HG03521 (cell line): ENCODE data around the gene STIM2.
"Not testable (repeated sequence)": the region's sequence is repeated elsewhere in the genome, so short reads cannot be mapped to it uniquely, and the experiment has no call there.

ENCODE experiments used
- ATAC-seq: cut with Tn5 transposase; IDR thresholded peaks from one replicate; pipeline ENCODE4 v1.9.1; 2021; ENCODE audit warnings: mild to moderate bottlenecking, moderate library complexity; ENCODE audit not compliant: unreplicated experiment

Gene STIM2

GRCh38 chr4:26860157-26860921, at the start of gene STIM2:
TSS of gene STIM2 (plus strand) at chr4:26860841.
- ATAC-seq: peak; percentile 58

GRCh38 chr4:26811571-26811970, 49.1 kb upstream of the STIM2 start:
- not testable (repeated sequence) for ATAC-seq

- no peak for ATAC-seq
Observed at GRCh38 chr4:26812049-26812714, 48.5 kb upstream of the STIM2 start.

GRCh38 chr4:26813698-26814097, 46.9 kb upstream of the STIM2 start:
- ATAC-seq: no peak

- no peak for ATAC-seq
Observed at GRCh38 chr4:26815199-26815598, 45.4 kb upstream of the STIM2 start.

- ATAC-seq: no peak
Observed at GRCh38 chr4:26815706-26816105, 44.9 kb upstream of the STIM2 start.

GRCh38 chr4:26819026-26819425, 41.6 kb upstream of the STIM2 start:
- no peak for ATAC-seq

- ATAC-seq: no peak
Observed at GRCh38 chr4:26819478-26820095, 41.1 kb upstream of the STIM2 start.

GRCh38 chr4:26820346-26820745, 40.3 kb upstream of the STIM2 start:
- no peak for ATAC-seq

- ATAC-seq: no peak
Observed at GRCh38 chr4:26821031-26821430, 39.6 kb upstream of the STIM2 start.

GRCh38 chr4:26821677-26822503, 38.8 kb upstream of the STIM2 start:
- no peak for ATAC-seq

- peak; percentile 42 for ATAC-seq
Observed at GRCh38 chr4:26822546-26822945, 38.1 kb upstream of the STIM2 start.

GRCh38 chr4:26822974-26823373, 37.7 kb upstream of the STIM2 start:
- ATAC-seq: not testable (repeated sequence)

GRCh38 chr4:26823583-26823982, 37.1 kb upstream of the STIM2 start:
- no peak for ATAC-seq

- ATAC-seq: no peak
Observed at GRCh38 chr4:26824667-26825066, 36.0 kb upstream of the STIM2 start.

GRCh38 chr4:26826721-26827120, 33.9 kb upstream of the STIM2 start:
- peak; percentile 71 for ATAC-seq

GRCh38 chr4:26827336-26827735, 33.3 kb upstream of the STIM2 start:
- ATAC-seq: not testable (repeated sequence)

GRCh38 chr4:26827798-26828197, 32.8 kb upstream of the STIM2 start:
- ATAC-seq: no peak

GRCh38 chr4:26829018-26829417, 31.6 kb upstream of the STIM2 start:
- ATAC-seq: no peak

- no peak for ATAC-seq
Observed at GRCh38 chr4:26830033-26830432, 30.6 kb upstream of the STIM2 start.

- no peak for ATAC-seq
Observed at GRCh38 chr4:26830701-26831100, 29.9 kb upstream of the STIM2 start.
